HG03135 (cell line): ENCODE measurements around the gene ZNF213.
"Not testable (repeated sequence)": the region's sequence is repeated elsewhere in the genome, so short reads cannot be mapped to it uniquely, and the experiment has no call there.

Source experiments
- ATAC-seq: cut with Tn5 transposase; IDR thresholded peaks from one replicate; pipeline ENCODE4 v1.9.1; 2021; ENCODE audit warnings: mild to moderate bottlenecking, moderate library complexity; ENCODE audit not compliant: unreplicated experiment

The ZNF213 gene

GRCh38 chr16:3123986-3124886, 10.6 kb upstream of the ZNF213 start:
- ATAC-seq: peak; percentile 81

GRCh38 chr16:3127745-3128144, 7.1 kb upstream of the ZNF213 start:
- ATAC-seq: no peak

GRCh38 chr16:3129137-3130131, 5.4 kb upstream of the ZNF213 start:
- peak; percentile 43 for ATAC-seq

- no peak for ATAC-seq
Measured at GRCh38 chr16:3131755-3132377, 3.0 kb upstream of the ZNF213 start.

GRCh38 chr16:3133844-3134243, 985 bp upstream of the ZNF213 start:
- no peak for ATAC-seq

- ATAC-seq: peak; percentile 1
Measured at GRCh38 chr16:3135126-3135715, 392 bp downstream of the ZNF213 start.

GRCh38 chr16:3137267-3137666, 2.4 kb downstream of the ZNF213 start:
- no peak for ATAC-seq

- no peak for ATAC-seq
Measured at GRCh38 chr16:3138342-3138741, 3.5 kb downstream of the ZNF213 start.

GRCh38 chr16:3138823-3139426, 4.1 kb downstream of the ZNF213 start:
- ATAC-seq: no peak

- not testable (repeated sequence) for ATAC-seq
Measured at GRCh38 chr16:3139561-3139960, 4.7 kb downstream of the ZNF213 start.

- ATAC-seq: no peak
Measured at GRCh38 chr16:3140603-3141427, 6.0 kb downstream of the ZNF213 start.

- ATAC-seq: no peak
Measured at GRCh38 chr16:3141781-3142311, 7.0 kb downstream of the ZNF213 start.

GRCh38 chr16:3142327-3142726, 7.5 kb downstream of the ZNF213 start:
- no peak for ATAC-seq

GRCh38 chr16:3142770-3143169, 7.9 kb downstream of the ZNF213 start:
- no peak for ATAC-seq

GRCh38 chr16:3143189-3143588, 8.4 kb downstream of the ZNF213 start:
- no peak for ATAC-seq

GRCh38 chr16:3143598-3144320, 8.9 kb downstream of the ZNF213 start:
- no peak for ATAC-seq

GRCh38 chr16:3144321-3144983, 9.6 kb downstream of the ZNF213 start:
- no peak for ATAC-seq

- no peak for ATAC-seq
Measured at GRCh38 chr16:3145151-3145550, 10.3 kb downstream of the ZNF213 start.
